ENCODE data around the gene PCCA. TPM values are rescaled to one million over a fixed set of nuclear protein-coding genes. Genes with fewer than 3 reads are reported as not detected.
A peak's percentile ranks its signal among the peaks of the same experiment; 100 is the strongest.

PCCA gene
- total and polyA plus RNA-seq, 4 donors: 8.3 to 71.8 (median 22.8) TPM

- ATAC-seq (ENCODE audit: insufficient read depth, low FRiP score) (no peak), DNase-seq (no peak)
- Histone ChIP-seq H3K27me3 (ENCODE audit: control insufficient read depth in 3 of 3, insufficient read depth in 3 of 3, low read length in 2 of 3) (no peaks in the 10 kb centered on the region), H3K4me1 (ENCODE audit: control insufficient read depth in 5 of 5, insufficient read depth in 5 of 5, low read length in 5 of 5) (peaks cover 0 to 13% (median 3%) of the 10 kb centered on the region in 5 donors), H3K36me3 (ENCODE audit: control insufficient read depth in 4 of 4, insufficient read depth in 4 of 4, low read length in 4 of 4) (peaks cover 0 to 3% (median 0%) of the 10 kb centered on the region in 4 donors), H3K9me3 (ENCODE audit: control insufficient read depth in 4 of 4, insufficient read depth in 3 of 4, low read length in 3 of 4) (no peaks in the 10 kb centered on the region), H3K9ac (ENCODE audit: insufficient read depth in 1 of 2, low read length in 2 of 2) (no peak overlapping the region), H3K4me3 (no peak overlapping the region), H3K27ac (ENCODE audit: low read depth in 1 of 2, low read length in 1 of 2) (no peak overlapping the region)
- TF ChIP-seq CTCF (IDR thresholded peaks at IDR 0.05; ENCODE audit: control extremely low read depth, extremely low read depth): no peak
- 93 to 94% methylated on average over 3 of the region's 3 CpGs for WGBS, 2 donors
Observed at GRCh38 chr13:100230769-100231149, 141.9 kb downstream of the PCCA start.

- ATAC-seq (ENCODE audit: insufficient read depth, low FRiP score): no peak
- Histone ChIP-seq H3K9me3 (ENCODE audit: control insufficient read depth in 4 of 4, insufficient read depth in 3 of 4, low read length in 3 of 4) (no peaks in the 10 kb centered on the region), H3K36me3 (ENCODE audit: control insufficient read depth in 4 of 4, insufficient read depth in 4 of 4, low read length in 4 of 4) (peaks cover 0 to 3% (median 0%) of the 10 kb centered on the region in 4 donors), H3K4me1 (ENCODE audit: control insufficient read depth in 5 of 5, insufficient read depth in 5 of 5, low read length in 5 of 5) (peaks cover 0 to 13% (median 3%) of the 10 kb centered on the region in 5 donors), H3K9ac (ENCODE audit: insufficient read depth in 1 of 2, low read length in 2 of 2) (no peak overlapping the region), H3K27me3 (ENCODE audit: control insufficient read depth in 3 of 3, insufficient read depth in 3 of 3, low read length in 2 of 3) (no peaks in the 10 kb centered on the region), H3K27ac (ENCODE audit: low read depth in 1 of 2, low read length in 1 of 2) (no peak overlapping the region), H3K4me3 (no peak overlapping the region)
- 97% methylated on average over 3 of the region's 3 CpGs for WGBS, 2 donors
- no peak for TF ChIP-seq CTCF (IDR thresholded peaks at IDR 0.05; ENCODE audit: control extremely low read depth, extremely low read depth)
- DNase-seq: no peak
Observed at GRCh38 chr13:100231176-100231575, 142.3 kb downstream of the PCCA start.

GRCh38 chr13:100234006-100234405, 145.1 kb downstream of the PCCA start:
- Histone ChIP-seq H3K27ac (ENCODE audit: low read depth in 1 of 2, low read length in 1 of 2) (no peak overlapping the region), H3K9ac (ENCODE audit: insufficient read depth in 1 of 2, low read length in 2 of 2) (no peak overlapping the region), H3K36me3 (ENCODE audit: control insufficient read depth in 4 of 4, insufficient read depth in 4 of 4, low read length in 4 of 4) (peaks cover 0 to 4% (median under 1%) of the 10 kb centered on the region in 4 donors), H3K9me3 (ENCODE audit: control insufficient read depth in 4 of 4, insufficient read depth in 3 of 4, low read length in 3 of 4) (no peaks in the 10 kb centered on the region), H3K27me3 (ENCODE audit: control insufficient read depth in 3 of 3, insufficient read depth in 3 of 3, low read length in 2 of 3) (no peaks in the 10 kb centered on the region), H3K4me1 (ENCODE audit: control insufficient read depth in 5 of 5, insufficient read depth in 5 of 5, low read length in 5 of 5) (peaks cover 0 to 13% (median 3%) of the 10 kb centered on the region in 5 donors), H3K4me3 (no peak overlapping the region)
- DNase-seq (peak in 1 of 3 donors; percentile 13), ATAC-seq (ENCODE audit: insufficient read depth, low FRiP score) (no peak)
- WGBS, 2 donors: 45 to 61% methylated on average over 4 of the region's 4 CpGs
- no peak for TF ChIP-seq CTCF (IDR thresholded peaks at IDR 0.05; ENCODE audit: control extremely low read depth, extremely low read depth)

Measured in lung (tissue), 12 donors.